ENCODE data around the gene DNAH17.

Gene DNAH17

GRCh38 chr17:78448356-78448993 lies 128.7 kb downstream of the DNAH17 start:
- no peak for DNase-seq

GRCh38 chr17:78446833-78447232 lies 130.4 kb downstream of the DNAH17 start:
- no peak for DNase-seq

- DNase-seq = no peak
Measured at GRCh38 chr17:78444392-78444791, 132.8 kb downstream of the DNAH17 start.

- DNase-seq = no peak
Measured at GRCh38 chr17:78442648-78443218, 134.5 kb downstream of the DNAH17 start.

GRCh38 chr17:78441271-78441971 lies 135.8 kb downstream of the DNAH17 start:
- no peak for DNase-seq

- no peak for DNase-seq
Measured at GRCh38 chr17:78438694-78439325, 138.4 kb downstream of the DNAH17 start.

GRCh38 chr17:78438271-78438691 lies 138.9 kb downstream of the DNAH17 start:
- no peak for DNase-seq

GRCh38 chr17:78437508-78438169 lies 139.6 kb downstream of the DNAH17 start:
- DNase-seq = no peak

- DNase-seq = no peak
Measured at GRCh38 chr17:78435330-78436005, 141.7 kb downstream of the DNAH17 start.

- no peak for DNase-seq
Measured at GRCh38 chr17:78434455-78435329, 142.5 kb downstream of the DNAH17 start.

GRCh38 chr17:78433780-78434335 lies 143.3 kb downstream of the DNAH17 start:
- DNase-seq = no peak

GRCh38 chr17:78433013-78433727 lies 144.0 kb downstream of the DNAH17 start:
- DNase-seq = no peak

- no peak for DNase-seq
Measured at GRCh38 chr17:78432226-78433012, 144.8 kb downstream of the DNAH17 start.

GRCh38 chr17:78431692-78431958 lies 145.6 kb downstream of the DNAH17 start:
- no peak for DNase-seq

- DNase-seq = no peak
Measured at GRCh38 chr17:78430892-78431691, 146.1 kb downstream of the DNAH17 start.

- no peak for DNase-seq
Measured at GRCh38 chr17:78429618-78429995, 147.6 kb downstream of the DNAH17 start.

GRCh38 chr17:78428836-78429617 lies 148.2 kb downstream of the DNAH17 start:
- no peak for DNase-seq

- DNase-seq = no peak
Measured at GRCh38 chr17:78428025-78428575, 149.1 kb downstream of the DNAH17 start.

Measured in stimulated activated CD4-positive, alpha-beta T cell treated with anti-CD3 and anti-CD28 coated beads, Interleukin-4, amount 100 ng/mL, for 24 hours (primary cell).